KMS-11 (cell line): ENCODE data around the gene UPK1A.

Experiments
- H2AFZ ChIP-seq: fragments of 200-600 bp; sonication (generic); 2 replicates; pipeline ENCODE4 v1.6.1; 2016; ENCODE audit warnings: antibody characterized with exemption, mixed run types, low read depth
- H3K27ac ChIP-seq: fragments of 200-600 bp; sonication (generic); 2 replicates; pipeline ENCODE4 v1.6.1; 2016; ENCODE audit warnings: mild to moderate bottlenecking, mixed run types
- H3K27me3 ChIP-seq: fragments of 200-600 bp; sonication (generic); 2 replicates; pipeline ENCODE4 v1.6.1; 2017; ENCODE audit warnings: mild to moderate bottlenecking, low read depth, mixed run types, moderate library complexity; ENCODE audit not compliant: insufficient read depth
- H3K36me3 ChIP-seq: fragments of 200-600 bp; sonication (generic); 2 replicates; pipeline ENCODE4 v1.6.1; 2017; ENCODE audit warnings: mild to moderate bottlenecking, mixed run types; ENCODE audit not compliant: insufficient read depth
- H3K4me1 ChIP-seq: fragments of 200-600 bp; sonication (generic); 2 replicates; pipeline ENCODE4 v1.6.1; 2016; ENCODE audit warnings: mild to moderate bottlenecking, low read depth, mixed run types; ENCODE audit not compliant: poor library complexity, severe bottlenecking
- H3K4me2 ChIP-seq: fragments of 200-600 bp; sonication (generic); 2 replicates; pipeline ENCODE4 v1.7.0; 2016; ENCODE audit warnings: mild to moderate bottlenecking, mixed run types
- H3K4me3 ChIP-seq: fragments of 200-600 bp; sonication (generic); IDR thresholded peaks from 2 replicates; pipeline ENCODE4 v1.6.1; 2017; ENCODE audit warnings: low read depth, low read length, mixed read lengths; ENCODE audit not compliant: insufficient read depth
- H3K79me2 ChIP-seq: fragments of 200-600 bp; sonication (generic); 2 replicates; pipeline ENCODE4 v1.6.1; 2016; ENCODE audit warnings: low read depth, mixed run types; ENCODE audit not compliant: insufficient read depth
- H3K9ac ChIP-seq: fragments of 200-600 bp; sonication (generic); 2 replicates; pipeline ENCODE4 v1.6.1; 2016; ENCODE audit warnings: mild to moderate bottlenecking, mixed run types
- H4K20me1 ChIP-seq: fragments of 200-600 bp; sonication (generic); 2 replicates; pipeline ENCODE4 v1.6.1; 2016; ENCODE audit warnings: mild to moderate bottlenecking, mixed run types; ENCODE audit not compliant: insufficient read depth
- TF ChIP-seq, protein P1 (sequence below): fragments of 200-600 bp; sonication (generic); conservative IDR thresholded peaks from 2 replicates; pipeline ENCODE4 v1.6.1; 2017; ENCODE audit warnings: low read depth, mild to moderate bottlenecking, antibody characterized with exemption, low read length, moderate library complexity, mixed read lengths

The UPK1A gene

GRCh38 chr19:35666251-35666913 is at the start of gene UPK1A:
UPK1A (plus strand) TSS chr19:35666517; CDS start chr19:35666813, 296 bp downstream.
- Histone ChIP-seq H3K4me2 (no peak within 1 kb of the TSS), H2AFZ (no peak within 1 kb of the TSS), H3K79me2 (no peaks in the 10 kb centered on the region), H3K27me3 (peaks cover 37% of the 10 kb centered on the region; the same call in 1 of the 2 replicates), H3K4me3 (no peak within 1 kb of the TSS), H3K27ac (no peak within 1 kb of the TSS), H3K4me1 (no peaks in the 10 kb centered on the region), H3K36me3 (no peaks in the 10 kb centered on the region), H4K20me1 (no peaks in the 10 kb centered on the region), H3K9ac (no peak within 1 kb of the TSS)
- TF ChIP-seq, protein P1, sequence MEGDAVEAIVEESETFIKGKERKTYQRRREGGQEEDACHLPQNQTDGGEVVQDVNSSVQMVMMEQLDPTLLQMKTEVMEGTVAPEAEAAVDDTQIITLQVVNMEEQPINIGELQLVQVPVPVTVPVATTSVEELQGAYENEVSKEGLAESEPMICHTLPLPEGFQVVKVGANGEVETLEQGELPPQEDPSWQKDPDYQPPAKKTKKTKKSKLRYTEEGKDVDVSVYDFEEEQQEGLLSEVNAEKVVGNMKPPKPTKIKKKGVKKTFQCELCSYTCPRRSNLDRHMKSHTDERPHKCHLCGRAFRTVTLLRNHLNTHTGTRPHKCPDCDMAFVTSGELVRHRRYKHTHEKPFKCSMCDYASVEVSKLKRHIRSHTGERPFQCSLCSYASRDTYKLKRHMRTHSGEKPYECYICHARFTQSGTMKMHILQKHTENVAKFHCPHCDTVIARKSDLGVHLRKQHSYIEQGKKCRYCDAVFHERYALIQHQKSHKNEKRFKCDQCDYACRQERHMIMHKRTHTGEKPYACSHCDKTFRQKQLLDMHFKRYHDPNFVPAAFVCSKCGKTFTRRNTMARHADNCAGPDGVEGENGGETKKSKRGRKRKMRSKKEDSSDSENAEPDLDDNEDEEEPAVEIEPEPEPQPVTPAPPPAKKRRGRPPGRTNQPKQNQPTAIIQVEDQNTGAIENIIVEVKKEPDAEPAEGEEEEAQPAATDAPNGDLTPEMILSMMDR: no peak

GRCh38 chr19:35618857-35619256 is 47.5 kb upstream of the UPK1A start:
- Histone ChIP-seq H3K4me2 (no peak overlapping the region), H3K27me3 (no peaks in the 10 kb centered on the region), H3K79me2 (no peaks in the 10 kb centered on the region), H3K4me1 (no peaks in the 10 kb centered on the region), H4K20me1 (no peaks in the 10 kb centered on the region), H3K9ac (no peak overlapping the region), H3K36me3 (no peaks in the 10 kb centered on the region), H2AFZ (no peak overlapping the region), H3K4me3 (no peak overlapping the region), H3K27ac (no peak overlapping the region)
- TF ChIP-seq, protein P1: no peak

- Histone ChIP-seq H4K20me1 (no peaks in the 10 kb centered on the region), H3K4me2 (no peak overlapping the region), H3K4me3 (no peak overlapping the region), H2AFZ (no peak overlapping the region), H3K79me2 (no peaks in the 10 kb centered on the region), H3K36me3 (no peaks in the 10 kb centered on the region), H3K4me1 (no peaks in the 10 kb centered on the region), H3K27ac (no peak overlapping the region), H3K9ac (no peak overlapping the region), H3K27me3 (no peaks in the 10 kb centered on the region)
- TF ChIP-seq, protein P1: no peak
These were observed 46.9 kb upstream of the UPK1A start for GRCh38 chr19:35619290-35619923.

DNA sequence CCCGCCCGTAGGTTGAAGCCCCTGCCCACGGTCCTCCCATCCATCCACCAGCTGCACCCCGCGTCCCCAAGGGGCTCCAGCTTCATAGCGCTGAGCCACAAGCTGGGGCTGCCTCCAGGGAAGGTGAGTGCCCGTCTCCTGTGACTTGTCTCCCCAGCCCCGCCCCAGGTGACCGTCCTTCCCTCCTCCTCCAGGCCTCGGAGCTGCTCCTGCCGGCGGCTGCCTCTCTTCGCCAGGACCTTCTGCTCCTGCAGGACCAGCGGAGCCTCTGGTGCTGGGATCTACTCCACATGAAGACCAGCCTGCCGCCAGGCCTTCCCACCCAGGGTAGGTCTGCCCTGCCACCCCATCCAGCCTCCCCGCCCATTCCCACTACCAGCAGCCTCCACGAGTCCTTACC is 46.3 kb upstream of the UPK1A start:
- Histone ChIP-seq H4K20me1 (no peaks in the 10 kb centered on the region), H3K79me2 (no peaks in the 10 kb centered on the region), H3K27ac (no peak overlapping the region), H3K4me2 (no peak overlapping the region), H3K4me3 (no peak overlapping the region), H3K4me1 (no peaks in the 10 kb centered on the region), H3K27me3 (no peaks in the 10 kb centered on the region), H3K9ac (no peak overlapping the region), H3K36me3 (no peaks in the 10 kb centered on the region), H2AFZ (no peak overlapping the region)
- TF ChIP-seq, protein P1: no peak
